Trophoblast cell (in vitro differentiated cells and primary cell): ENCODE results near the gene CCNK.

Experiments
- DNase-seq, 2 donors: peaks; one replicate each; pipeline ENCODE4 v3.0.0-alpha.2; 2016
- H2AFZ ChIP-seq: 2 replicates; pipeline ENCODE4 v1.6.1; 2013; ENCODE audit warnings: low read length, moderate library complexity, mild to moderate bottlenecking; ENCODE audit not compliant: insufficient read depth, poor library complexity
- H2AK5ac ChIP-seq: 2 replicates; pipeline ENCODE4 v1.6.1; 2013; ENCODE audit warnings: mild to moderate bottlenecking, low read length
- H2BK120ac ChIP-seq: 2 replicates; pipeline ENCODE4 v1.6.1; 2013; ENCODE audit warnings: low read length, mild to moderate bottlenecking, moderate library complexity; ENCODE audit not compliant: insufficient read depth, poor library complexity
- H2BK12ac ChIP-seq: 2 replicates; pipeline ENCODE4 v1.6.1; 2013; ENCODE audit warnings: mild to moderate bottlenecking, low read length, moderate library complexity
- H2BK5ac ChIP-seq: 2 replicates; pipeline ENCODE4 v1.6.1; 2013; ENCODE audit warnings: low read length, low read depth, moderate library complexity, mild to moderate bottlenecking; ENCODE audit not compliant: poor library complexity
- H3K14ac ChIP-seq: 2 replicates; pipeline ENCODE4 v1.6.1; 2013; ENCODE audit warnings: mild to moderate bottlenecking, low read length
- H3K18ac ChIP-seq: 2 replicates; pipeline ENCODE4 v1.6.1; 2013; ENCODE audit warnings: mild to moderate bottlenecking, low read length
- H3K23ac ChIP-seq: 2 replicates; pipeline ENCODE4 v1.6.1; 2013; ENCODE audit warnings: low read length
- H3K27ac ChIP-seq: 2 replicates; pipeline ENCODE4 v1.5.1; 2013; ENCODE audit warnings: low read depth, mild to moderate bottlenecking, inconsistent platforms, low read length, moderate library complexity
- H3K27me3 ChIP-seq: 2 replicates; pipeline ENCODE4 v1.6.1; 2013; ENCODE audit warnings: inconsistent platforms, mild to moderate bottlenecking, low read length, moderate library complexity; ENCODE audit not compliant: insufficient read depth
- H3K36me3 ChIP-seq, 2 experiments: 1 replicate in 1 of 2; 2 replicates in 1 of 2; pipeline ENCODE4 v1.6.1; 2013; ENCODE audit warnings: low read length in 2 of 2, mild to moderate bottlenecking in 2 of 2, moderate library complexity in 1 of 2; ENCODE audit not compliant: insufficient read depth in 2 of 2, control insufficient read depth in 1 of 2
- H3K4ac ChIP-seq: 2 replicates; pipeline ENCODE4 v1.6.1; 2013; ENCODE audit warnings: low read depth, mild to moderate bottlenecking, low read length, moderate library complexity
- H3K4me1 ChIP-seq, 2 experiments: 1 replicate in 1 of 2; 2 replicates in 1 of 2; pipeline ENCODE4 v1.6.1; 2013; ENCODE audit warnings: low read length in 2 of 2, mild to moderate bottlenecking in 2 of 2, moderate library complexity in 1 of 2; ENCODE audit not compliant: insufficient read depth in 2 of 2, control insufficient read depth in 1 of 2
- H3K4me2 ChIP-seq: 2 replicates; pipeline ENCODE4 v1.6.1; 2013; ENCODE audit warnings: inconsistent platforms, mild to moderate bottlenecking, low read length, moderate library complexity
- H3K4me3 ChIP-seq: 2 replicates; pipeline ENCODE4 v1.5.1; 2013; ENCODE audit warnings: mild to moderate bottlenecking, low read depth, low read length, inconsistent platforms
- H3K79me1 ChIP-seq: one replicate; pipeline ENCODE4 v1.6.1; 2013; ENCODE audit warnings: low read length
- H3K79me2 ChIP-seq: 2 replicates; pipeline ENCODE4 v1.6.1; 2013; ENCODE audit warnings: low read length, mild to moderate bottlenecking; ENCODE audit not compliant: control insufficient read depth, insufficient read depth, poor library complexity
- H3K9ac ChIP-seq: 2 replicates; pipeline ENCODE4 v1.6.1; 2013; ENCODE audit warnings: mild to moderate bottlenecking, low read length
- H3K9me3 ChIP-seq: 2 replicates; pipeline ENCODE4 v1.6.1; 2013; ENCODE audit warnings: low read depth, mild to moderate bottlenecking, control low read depth, inconsistent platforms, low read length; ENCODE audit not compliant: insufficient read depth
- H4K12ac ChIP-seq: 2 replicates; pipeline ENCODE4 v1.6.1; 2013; ENCODE audit warnings: low read depth, mild to moderate bottlenecking, low read length, moderate library complexity
- H4K8ac ChIP-seq: 2 replicates; pipeline ENCODE4 v1.6.1; 2013; ENCODE audit warnings: low read depth, mild to moderate bottlenecking, low read length, moderate library complexity
- H4K91ac ChIP-seq: one replicate; pipeline ENCODE4 v1.6.1; 2013; ENCODE audit warnings: low read depth, mild to moderate bottlenecking, low read length, moderate library complexity
- WGBS: extraction: QIAGEN DNeasy Blood & Tissue Kit; methylation state at CpG from one replicate; pipeline ENCODE4 v1.1.7; 2013; ENCODE audit warnings: missing lambda C conversion rate; ENCODE audit not compliant: insufficient read length, insufficient coverage; ENCODE audit errors: extremely low coverage; 5-methylcytosine and 5-hydroxymethylcytosine counted together

CCNK gene

DNA sequence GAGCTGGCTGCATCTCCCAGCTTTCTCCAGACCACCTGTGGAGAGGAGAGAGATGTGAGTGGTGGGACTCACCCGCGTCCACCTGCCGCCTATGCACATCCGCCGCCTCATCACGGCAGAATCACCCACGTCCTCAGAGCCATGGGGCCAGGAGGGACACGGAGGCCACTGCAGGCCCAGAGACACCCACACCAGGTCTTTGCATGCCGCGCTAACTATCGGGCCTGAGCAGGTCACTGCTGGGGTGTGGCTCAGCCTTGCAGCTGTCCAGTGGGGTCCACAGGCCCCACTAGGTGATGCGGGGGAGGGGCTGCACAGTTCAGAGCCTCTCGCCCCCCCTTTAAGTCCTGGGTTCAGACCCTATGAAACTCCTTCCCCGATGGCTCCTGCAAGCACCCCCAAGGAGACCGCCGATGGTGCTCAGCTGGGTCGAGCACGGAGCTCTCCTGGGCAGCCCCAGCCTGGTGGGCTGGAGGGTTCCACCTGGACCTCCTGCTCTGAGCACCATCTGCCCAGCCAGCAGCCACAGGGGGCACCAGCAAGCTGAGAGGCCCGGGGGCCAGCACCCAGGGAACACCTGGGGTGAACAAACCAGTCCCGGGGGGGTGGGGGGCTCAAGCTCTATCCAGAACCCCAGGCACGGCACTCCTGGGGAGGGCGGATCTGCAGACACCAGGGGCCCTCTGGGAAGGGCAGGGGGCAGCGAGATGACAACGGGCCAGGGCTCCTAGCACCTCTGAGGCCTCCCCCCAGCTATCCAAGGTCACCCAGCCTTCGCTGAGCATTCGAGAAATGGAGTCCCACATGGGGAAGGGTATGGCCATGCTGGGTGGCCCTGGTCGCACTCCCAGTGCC, 34.3 kb downstream of the CCNK start:
- Histone ChIP-seq H4K8ac (no peak overlapping the region), H2AK5ac (no peak overlapping the region), H3K18ac (no peak overlapping the region), H2AFZ (no peak overlapping the region), H3K4me1 (no peaks in the 10 kb centered on the region), H3K4ac (no peak overlapping the region), H3K79me2 (no peaks in the 10 kb centered on the region), H3K9ac (no peak overlapping the region), H3K36me3 (peaks cover 38 to 43% of the 10 kb centered on the region in 2 experiments), H3K14ac (no peak overlapping the region), H3K27me3 (no peaks in the 10 kb centered on the region), H3K4me2 (no peak overlapping the region), H2BK5ac (no peak overlapping the region), H3K79me1 (no peaks in the 10 kb centered on the region), H4K12ac (no peak overlapping the region), H4K91ac (no peak overlapping the region), H3K4me3 (no peak overlapping the region), H2BK120ac (no peak overlapping the region), H3K27ac (no peak overlapping the region), H3K23ac (no peak overlapping the region), H3K9me3 (no peaks in the 10 kb centered on the region), H2BK12ac (no peak overlapping the region)
- no CpG with 5 or more reads among the region's 27 CpGs for WGBS
- DNase-seq: no peak

DNA sequence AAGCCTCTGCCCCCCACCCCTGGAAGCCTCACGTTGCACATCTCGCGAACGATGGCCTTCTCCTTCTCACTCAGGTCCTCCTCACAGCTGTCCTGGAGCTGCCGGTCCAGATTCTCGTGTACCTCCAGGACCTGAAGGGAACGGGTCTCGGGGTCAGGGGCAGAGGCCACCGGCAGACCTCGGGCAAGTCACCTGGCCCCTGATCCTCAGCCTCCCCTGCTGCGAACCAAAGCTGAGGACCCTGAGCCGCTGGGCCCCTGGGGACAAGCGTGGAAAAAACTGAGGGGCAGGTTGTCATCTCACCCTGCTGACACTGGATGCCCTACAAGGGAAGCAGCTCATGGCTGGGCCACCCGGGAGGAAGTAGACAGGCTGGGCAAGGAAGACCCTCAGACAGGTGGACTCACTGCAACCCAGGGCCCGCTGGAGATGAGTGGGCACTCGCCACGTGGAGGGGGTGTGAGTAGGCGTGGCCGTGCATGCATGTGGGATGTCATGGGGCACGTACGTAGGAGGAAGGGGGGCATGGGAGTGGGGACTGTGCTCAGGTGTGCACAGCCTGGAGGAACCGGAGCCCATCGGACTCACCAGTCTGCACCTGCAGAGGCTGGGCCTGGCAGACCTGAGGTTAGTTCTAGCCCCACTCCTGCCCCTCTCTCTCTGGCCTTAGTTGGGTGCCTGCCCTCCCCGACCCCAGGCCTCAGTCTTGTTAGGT, 35.1 kb downstream of the CCNK start:
- Histone ChIP-seq H3K27ac (no peak overlapping the region), H4K8ac (no peak overlapping the region), H3K4me3 (no peak overlapping the region), H3K36me3 (peaks cover 34 to 40% of the 10 kb centered on the region in 2 experiments), H3K18ac (no peak overlapping the region), H4K12ac (no peak overlapping the region), H3K4ac (no peak overlapping the region), H2AFZ (no peak overlapping the region), H2BK12ac (no peak overlapping the region), H2BK5ac (no peak overlapping the region), H4K91ac (no peak overlapping the region), H2BK120ac (no peak overlapping the region), H3K9me3 (no peaks in the 10 kb centered on the region), H3K27me3 (no peaks in the 10 kb centered on the region), H2AK5ac (no peak overlapping the region), H3K23ac (no peak overlapping the region), H3K4me1 (no peaks in the 10 kb centered on the region), H3K4me2 (no peak overlapping the region), H3K14ac (no peak overlapping the region), H3K79me2 (no peaks in the 10 kb centered on the region), H3K79me1 (no peaks in the 10 kb centered on the region), H3K9ac (no peak overlapping the region)
- DNase-seq: no peak
- WGBS: no CpG with 5 or more reads among the region's 24 CpGs

GRCh38 chr14:99516871-99517642, 35.8 kb downstream of the CCNK start:
- Histone ChIP-seq H3K9ac (no peak overlapping the region), H3K4me2 (no peak overlapping the region), H3K4me3 (no peak overlapping the region), H2BK12ac (no peak overlapping the region), H4K12ac (no peak overlapping the region), H2AK5ac (no peak overlapping the region), H2BK5ac (no peak overlapping the region), H4K91ac (no peak overlapping the region), H3K9me3 (no peaks in the 10 kb centered on the region), H3K18ac (no peak overlapping the region), H3K14ac (no peak overlapping the region), H2BK120ac (no peak overlapping the region), H3K27me3 (no peaks in the 10 kb centered on the region), H3K36me3 (peaks cover 27 to 33% of the 10 kb centered on the region in 2 experiments), H3K4ac (no peak overlapping the region), H2AFZ (no peak overlapping the region), H3K27ac (no peak overlapping the region), H4K8ac (no peak overlapping the region), H3K79me2 (no peaks in the 10 kb centered on the region), H3K4me1 (peaks cover 0 to 2% of the 10 kb centered on the region in 2 experiments), H3K23ac (no peak overlapping the region), H3K79me1 (no peaks in the 10 kb centered on the region)
- WGBS: no CpG with 5 or more reads among the region's 14 CpGs
- peak; percentile 33 to 36 for DNase-seq

GRCh38 chr14:99517643-99518381, 36.6 kb downstream of the CCNK start:
- Histone ChIP-seq H3K36me3 (peaks cover 21 to 27% of the 10 kb centered on the region in 2 experiments), H4K8ac (no peak overlapping the region), H2BK5ac (no peak overlapping the region), H3K4me3 (no peak overlapping the region), H3K79me1 (no peaks in the 10 kb centered on the region), H2BK120ac (no peak overlapping the region), H3K27ac (no peak overlapping the region), H3K4me2 (no peak overlapping the region), H4K91ac (no peak overlapping the region), H3K9me3 (no peaks in the 10 kb centered on the region), H3K9ac (no peak overlapping the region), H3K27me3 (no peaks in the 10 kb centered on the region), H3K18ac (no peak overlapping the region), H4K12ac (no peak overlapping the region), H3K79me2 (no peaks in the 10 kb centered on the region), H3K14ac (no peak overlapping the region), H3K23ac (no peak overlapping the region), H2BK12ac (no peak overlapping the region), H3K4ac (no peak overlapping the region), H2AK5ac (no peak overlapping the region), H2AFZ (no peak overlapping the region), H3K4me1 (peaks cover 3 to 9% of the 10 kb centered on the region in 2 experiments)
- whole genome bisulfite sequencing: no CpG with 5 or more reads among the region's 16 CpGs
- no peak for DNase-seq
